Body of pancreas (tissue), 4 donors: ENCODE measurements around the gene AGPS. TPM values are rescaled to one million over a fixed set of nuclear protein-coding genes. Genes with fewer than 3 reads are reported as not detected.
"Not testable (repeated sequence)": the region's sequence is repeated elsewhere in the genome, so short reads cannot be mapped to it uniquely, and the experiment has no call there.

Source experiments
- ATAC-seq: fragments of 150-250 bp; one replicate; pipeline ENCODE4 v1.9.1; 2016
- DNase-seq, 4 donors: peaks; one replicate each; pipeline ENCODE4 v3.0.0-alpha.2; 2019
- H3K27ac ChIP-seq, 4 donors: fragments of 200-600 bp; sonication (generic); 1 replicate in 3 of 4; 2 replicates in 1 of 4; pipeline versions ENCODE4 v1.5.1 to v1.6.1; 2016 to 2019; ENCODE audit warnings: mild to moderate bottlenecking in 1 of 4, mixed read lengths in 1 of 4, moderate library complexity in 1 of 4
- H3K27me3 ChIP-seq, 2 donors: fragments of 200-600 bp; sonication (generic); one replicate each; pipeline ENCODE4 v1.6.0; 2016; ENCODE audit warnings: mild to moderate bottlenecking in 1 of 2
- H3K36me3 ChIP-seq, 2 donors: fragments of 200-600 bp; sonication (generic); replicated peaks in 1 of 2; 2 replicates each; pipeline ENCODE4 v1.5.1; 2016; ENCODE audit warnings: low read depth in 2 of 2; ENCODE audit not compliant: insufficient read depth in 1 of 2
- H3K4me1 ChIP-seq: fragments of 200-600 bp; sonication (generic); one replicate; pipeline ENCODE4 v1.6.0; 2016
- H3K4me3 ChIP-seq, 2 donors: fragments of 200-600 bp; sonication (generic); 1 replicate in 1 of 2; 2 replicates in 1 of 2; pipeline ENCODE4 v1.5.1; 2016 to 2019
- H3K9me3 ChIP-seq, 3 donors: fragments of 200-600 bp; sonication (generic); 1 replicate in 2 of 3; 2 replicates in 1 of 3; pipeline ENCODE4 v1.5.1; 2016
- CTCF ChIP-seq, 7 experiments: fragments of 450-650 bp in 4 of 7; fragments of 200-600 bp in 3 of 7; sonication (generic) in 3 of 7; IDR thresholded peaks; one replicate each; pipeline ENCODE4 v1.5.1; 2016 to 2019; ENCODE audit warnings: antibody characterized with exemption in 7 of 7
- POLR2A ChIP-seq, 3 donors: fragments of 450-650 bp; IDR thresholded peaks; one replicate each; pipeline ENCODE4 v1.6.1; 2016; ENCODE audit warnings: antibody characterized with exemption in 3 of 3, mild to moderate bottlenecking in 2 of 3
- WGBS, 2 donors: methylation state at CpG; one replicate each; pipeline ENCODE4 v1.1.5; 2017; 5-methylcytosine and 5-hydroxymethylcytosine counted together
- intact Hi-C: fragments of 100-400 bp; cut with DNase I; formaldehyde crosslinking; loops from one replicate; pipeline ENCODE4 v1.15.1; 2023
- total RNA-seq, 2 donors: library from RNA; depleted of rRNA; stranded (reverse); fragments of >200 nt; gene quantifications; one replicate each; pipeline ENCODE4 v1.1.0, GENCODE V29; 2016

The AGPS gene
- total RNA-seq, 2 donors from 2014 or later = 18.4 to 57.7 TPM

GRCh38 chr2:177348118-177348654 lies 44.4 kb upstream of the AGPS start:
- no peaks in the 10 kb centered on the region for H3K36me3 ChIP-seq
- DNase-seq (no peak), ATAC-seq (no peak)
- H3K9me3 ChIP-seq = no peaks in the 10 kb centered on the region
- 62 to 86% methylated on average over 7 of the region's 7 CpGs for WGBS, 2 donors
- peaks cover 11% of the 10 kb centered on the region for H3K4me1 ChIP-seq
- H3K27me3 ChIP-seq = no peaks in the 10 kb centered on the region
- intact Hi-C loops = no loop called here
- H3K4me3 ChIP-seq = no peak overlapping the region
- no peak overlapping the region for H3K27ac ChIP-seq
- no peak for TF ChIP-seq POLR2A (IDR thresholded peaks at IDR 0.05)
- TF ChIP-seq CTCF (IDR thresholded peaks at IDR 0.05) = no peak

GRCh38 chr2:177348733-177349693 lies 43.6 kb upstream of the AGPS start:
- intact Hi-C loops = no loop called here
- no peak for ATAC-seq
- no peak overlapping the region for H3K4me3 ChIP-seq
- no peaks in the 10 kb centered on the region for H3K27me3 ChIP-seq
- TF ChIP-seq CTCF (IDR thresholded peaks at IDR 0.05) = no peak
- TF ChIP-seq POLR2A (IDR thresholded peaks at IDR 0.05) = no peak
- WGBS, 2 donors = 93 to 96% methylated on average over 3 of the region's 3 CpGs
- no peak for DNase-seq
- H3K9me3 ChIP-seq = no peaks in the 10 kb centered on the region
- no peaks in the 10 kb centered on the region for H3K36me3 ChIP-seq
- peaks cover 11% of the 10 kb centered on the region for H3K4me1 ChIP-seq
- no peak overlapping the region for H3K27ac ChIP-seq

- DNase-seq, ATAC-seq, H3K27me3 ChIP-seq, H3K9me3 ChIP-seq, intact Hi-C loops, H3K36me3 ChIP-seq, H3K4me3 ChIP-seq, H3K27ac ChIP-seq: not testable (repeated sequence)
- WGBS, 2 donors = 89 to 97% methylated on average over 1 of the region's 1 CpG
- peaks cover 11% of the 10 kb centered on the region for H3K4me1 ChIP-seq
These were observed 41.9 kb upstream of the AGPS start for GRCh38 chr2:177350624-177351023.

DNA sequence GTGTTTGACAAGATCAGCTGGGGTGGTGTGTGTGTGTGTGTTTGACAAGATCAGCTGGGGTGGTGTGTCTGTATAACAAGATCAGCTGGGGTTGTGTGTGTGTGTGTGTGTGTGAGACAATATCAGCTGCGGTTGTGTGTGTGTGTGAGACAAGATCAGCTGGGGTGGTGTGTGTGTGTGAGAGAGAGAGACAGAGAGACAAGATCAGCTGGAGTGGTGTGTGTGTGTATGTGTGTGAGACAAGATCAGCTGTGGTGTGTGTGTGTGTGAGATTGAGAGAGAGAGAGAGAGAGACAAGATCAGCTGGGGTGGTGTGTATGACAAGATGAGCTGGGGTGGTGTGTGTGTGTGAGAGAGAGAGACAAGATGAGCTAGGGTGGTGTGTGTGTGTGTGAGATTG lies 41.5 kb upstream of the AGPS start:
- WGBS, 2 donors = 78 to 81% methylated on average over 1 of the region's 1 CpG
- H3K27ac ChIP-seq, H3K4me3 ChIP-seq, intact Hi-C loops, H3K36me3 ChIP-seq, H3K9me3 ChIP-seq, ATAC-seq, DNase-seq, H3K27me3 ChIP-seq: not testable (repeated sequence)
- peaks cover 11% of the 10 kb centered on the region for H3K4me1 ChIP-seq

DNA sequence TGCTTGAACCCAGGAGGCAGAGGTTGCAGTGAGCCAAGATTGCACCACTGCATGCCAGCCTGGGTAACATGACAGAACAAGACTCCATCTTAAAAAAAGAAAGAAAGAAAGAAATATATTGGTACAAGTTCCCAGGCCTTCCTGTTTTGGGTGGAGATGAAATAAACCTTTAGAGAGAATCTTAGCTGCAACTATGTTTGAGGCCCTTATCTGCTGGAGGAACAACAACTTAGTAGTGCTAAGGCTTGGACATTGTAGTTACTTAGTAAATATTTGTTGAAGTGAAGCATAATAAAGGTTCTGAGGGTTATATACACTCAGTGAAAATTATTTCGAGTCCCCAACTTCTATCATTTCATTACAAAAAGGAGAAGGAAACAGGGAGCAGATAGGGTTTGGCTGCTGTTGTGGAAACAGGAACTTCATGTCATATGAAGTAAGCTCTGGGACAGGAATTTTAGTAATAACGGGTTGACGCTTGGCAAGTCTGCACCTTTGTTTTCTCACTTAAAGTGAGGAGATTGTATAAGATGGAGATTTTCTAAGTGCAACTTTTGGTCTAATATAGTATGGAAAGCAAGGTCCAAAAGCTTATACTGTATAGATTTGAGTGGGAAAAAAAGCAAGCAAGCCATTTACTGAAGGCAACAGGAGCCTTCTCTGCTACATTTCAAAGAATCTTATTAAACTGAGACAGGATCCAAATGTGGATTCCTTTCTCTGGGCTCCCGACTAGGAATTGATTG lies 40.0 kb upstream of the AGPS start:
- DNase-seq (no peak), ATAC-seq (no peak)
- WGBS, 2 donors = 14 to 19% methylated on average over 4 of the region's 4 CpGs
- H3K27ac ChIP-seq = peak overlapping the region in 1 of 4 donors; percentile 45
- TF ChIP-seq POLR2A (IDR thresholded peaks at IDR 0.05) = no peak
- no peak for TF ChIP-seq CTCF (IDR thresholded peaks at IDR 0.05)
- peaks cover 11% of the 10 kb centered on the region for H3K4me1 ChIP-seq
- H3K27me3 ChIP-seq = no peaks in the 10 kb centered on the region
- no peaks in the 10 kb centered on the region for H3K9me3 ChIP-seq
- no peaks in the 10 kb centered on the region for H3K36me3 ChIP-seq
- no peak overlapping the region for H3K4me3 ChIP-seq
- intact Hi-C loops = no loop called here
